ENCODE data around the gene CTCFL. TPM values are rescaled to one million over a fixed set of nuclear protein-coding genes. Genes with fewer than 3 reads are reported as not detected.
"Not testable (repeated sequence)": the region's sequence is repeated elsewhere in the genome, so short reads cannot be mapped to it uniquely, and the experiment has no call there.

The CTCFL gene
- total RNA-seq, 1 donor from 2014 or later, result not detected

GRCh38 chr20:57480444-57481160, 44.3 kb downstream of the CTCFL start:
- no peak for DNase-seq

DNA sequence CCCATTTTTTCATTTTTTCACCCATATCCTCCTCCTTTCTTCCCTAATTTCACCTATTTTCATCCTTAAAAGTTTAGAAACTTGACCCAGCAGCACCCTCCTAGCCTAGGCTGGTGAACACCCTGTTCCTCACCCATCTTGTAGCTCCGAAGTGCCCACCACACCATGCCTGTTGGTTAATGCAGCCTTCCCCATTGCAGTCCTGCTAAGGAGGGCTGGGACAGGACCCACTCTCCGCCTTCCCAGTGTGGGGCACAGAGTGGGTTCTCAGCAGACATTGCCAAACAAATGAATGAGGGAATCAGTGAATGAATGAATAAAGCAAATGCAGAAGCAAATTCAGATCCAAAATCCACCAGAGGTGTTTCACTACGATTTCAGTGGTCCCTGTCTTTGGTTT, 45.7 kb downstream of the CTCFL start:
- no peak for DNase-seq

GRCh38 chr20:57478176-57478575, 46.8 kb downstream of the CTCFL start:
- DNase-seq, result no peak

GRCh38 chr20:57476641-57477461, 48.1 kb downstream of the CTCFL start:
- DNase-seq, result no peak

DNA sequence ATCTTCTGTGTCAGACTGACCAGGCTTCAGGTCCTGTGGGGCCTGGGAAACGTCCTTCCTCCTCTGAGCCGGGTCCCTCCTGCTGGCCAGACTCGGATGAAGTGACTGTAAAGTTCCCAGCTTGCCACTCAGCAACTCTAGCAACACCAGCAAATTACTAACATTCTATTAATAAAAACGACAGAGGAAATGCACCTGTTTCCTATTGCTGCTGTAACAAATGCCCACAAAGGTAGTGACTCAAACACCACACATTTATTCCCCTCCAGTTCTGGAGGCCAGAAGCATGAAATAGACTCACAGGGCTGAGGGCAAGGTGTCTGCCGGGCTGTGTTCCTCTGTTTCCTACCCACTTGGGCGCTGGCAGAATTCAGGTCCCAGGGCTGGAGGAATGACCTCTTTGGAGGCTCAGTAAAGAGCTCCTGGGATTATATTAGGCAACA, 48.8 kb downstream of the CTCFL start:
- DNase-seq, result no peak

- no peak for DNase-seq
Observed at GRCh38 chr20:57475388-57476083, 49.4 kb downstream of the CTCFL start.

- no peak for DNase-seq
Observed at GRCh38 chr20:57474816-57475215, 50.1 kb downstream of the CTCFL start.

DNA sequence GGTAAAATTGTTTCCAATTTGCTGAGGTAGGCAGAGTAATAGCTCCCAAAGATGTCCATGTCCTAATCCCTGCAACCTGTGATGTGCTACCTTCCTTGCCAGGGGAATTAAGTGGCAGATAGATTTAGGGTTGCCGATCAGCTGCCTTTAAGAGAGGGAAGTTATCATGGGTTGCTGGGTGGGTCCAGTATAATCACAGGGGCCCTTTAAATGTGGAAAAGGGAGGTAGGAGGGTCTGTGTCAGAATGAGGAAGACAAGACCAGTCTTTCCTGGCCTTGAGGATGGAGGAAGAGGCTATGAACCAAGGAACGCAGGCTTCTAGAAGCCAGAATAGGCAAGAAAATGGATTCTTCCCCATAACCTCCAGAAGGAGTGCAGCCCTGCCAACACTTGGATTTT, 50.7 kb downstream of the CTCFL start:
- no peak for DNase-seq

DNA sequence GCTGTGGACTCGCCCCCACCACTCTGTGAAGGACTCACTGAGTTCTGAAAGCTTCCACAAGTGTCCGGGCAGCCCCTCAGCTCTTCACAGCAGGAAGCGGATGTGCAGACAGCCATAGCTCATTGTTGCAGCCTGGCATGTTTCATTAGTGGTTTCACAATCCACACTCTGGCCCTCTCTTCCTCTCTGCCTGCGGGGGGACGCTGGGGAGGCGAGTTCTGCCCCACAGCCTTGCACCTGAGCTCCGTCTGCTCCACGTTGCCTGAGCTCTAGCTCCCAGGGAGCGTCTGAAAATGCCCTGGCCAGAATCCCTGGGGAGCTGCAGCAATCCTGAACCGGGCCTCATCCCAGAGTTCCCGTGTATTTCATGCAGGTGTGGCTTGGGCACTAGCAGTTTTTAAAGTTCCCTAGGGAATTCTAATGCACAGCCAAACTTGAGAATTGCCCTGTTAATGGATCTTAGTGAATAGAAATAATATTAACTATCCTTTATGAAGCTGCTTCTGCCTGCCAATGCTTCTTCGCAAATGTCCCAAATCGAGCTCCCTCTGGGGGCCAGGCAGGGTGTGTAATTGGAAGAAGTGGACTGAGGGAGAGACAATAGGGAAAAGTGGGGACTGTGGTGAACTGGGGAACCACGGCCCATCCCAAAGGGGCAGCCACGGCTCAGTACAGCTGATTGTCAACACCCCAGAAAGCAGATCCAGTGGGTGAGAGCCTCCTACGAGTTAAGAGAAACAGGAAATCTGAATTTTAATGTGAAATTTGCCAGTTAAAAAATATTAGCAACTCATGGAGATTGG, 51.5 kb downstream of the CTCFL start:
- DNase-seq, result no peak

DNA sequence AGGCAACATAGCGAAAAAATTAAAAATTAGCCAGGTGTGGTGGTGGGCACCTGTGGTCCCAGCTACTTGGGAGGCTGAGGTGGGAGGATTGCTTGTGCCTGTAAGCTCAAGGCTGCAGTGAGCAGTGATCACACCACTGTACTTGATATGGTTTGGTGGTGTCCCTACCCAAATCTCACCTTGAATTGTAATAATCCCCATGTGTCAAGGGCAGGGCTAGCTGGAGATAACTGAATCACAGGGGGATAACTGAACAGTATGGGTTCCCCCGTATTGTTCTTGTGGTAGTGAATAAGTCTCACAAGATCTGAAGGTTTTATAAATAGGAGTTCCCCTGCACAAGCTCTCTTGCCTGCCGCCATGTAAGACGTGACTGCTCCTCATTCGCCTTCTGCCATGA, 52.5 kb downstream of the CTCFL start:
- not testable (repeated sequence) for DNase-seq

GRCh38 chr20:57471496-57472372, 53.2 kb downstream of the CTCFL start:
- DNase-seq, result no peak

DNA sequence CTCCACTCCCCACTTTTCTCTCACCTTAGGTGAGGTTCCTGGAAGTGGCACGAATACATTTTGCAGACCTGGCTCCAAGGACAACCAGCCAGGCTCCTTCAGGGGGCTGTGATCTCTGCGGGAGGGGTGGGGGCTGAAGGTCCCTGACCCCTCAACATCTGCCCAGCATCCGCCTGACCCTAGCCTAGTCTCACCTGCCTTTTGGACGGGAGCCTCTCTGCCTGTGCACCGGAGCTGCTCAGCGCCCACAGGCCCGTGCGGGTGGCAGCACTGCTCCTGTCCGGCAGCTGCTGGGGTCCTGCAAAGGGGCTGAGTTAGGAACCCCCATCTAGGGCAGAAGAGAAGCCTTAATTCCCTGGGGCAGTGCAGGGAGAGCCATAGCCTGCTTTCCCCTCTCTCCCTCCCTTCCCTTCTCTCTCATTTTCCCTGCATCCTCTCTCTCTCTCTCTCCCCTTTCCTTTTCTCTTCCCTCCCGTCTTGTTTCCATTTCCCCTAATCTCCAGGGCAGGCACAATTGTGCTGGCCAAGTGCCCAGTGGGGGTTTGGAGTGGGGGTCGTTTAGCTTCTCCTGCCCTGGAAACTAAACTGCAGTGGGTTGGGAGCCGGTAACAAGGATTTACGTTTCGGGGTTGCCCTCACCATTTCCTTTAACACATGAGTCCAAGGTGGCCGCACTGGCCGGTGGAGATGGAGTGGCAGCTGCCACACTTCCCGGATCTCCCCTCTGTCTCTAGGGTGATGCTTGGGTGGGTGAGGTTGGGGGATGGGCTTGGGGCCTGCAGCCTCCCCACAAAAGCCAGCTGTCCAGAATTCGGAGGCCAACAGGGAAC, 54.1 kb downstream of the CTCFL start:
- no peak for DNase-seq

- DNase-seq, result no peak
Observed at GRCh38 chr20:57470212-57470522, 54.8 kb downstream of the CTCFL start.

GRCh38 chr20:57469418-57470211, 55.3 kb downstream of the CTCFL start:
- DNase-seq, result peak; percentile 54

GRCh38 chr20:57468523-57469417, 56.2 kb downstream of the CTCFL start:
- no peak for DNase-seq

DNA sequence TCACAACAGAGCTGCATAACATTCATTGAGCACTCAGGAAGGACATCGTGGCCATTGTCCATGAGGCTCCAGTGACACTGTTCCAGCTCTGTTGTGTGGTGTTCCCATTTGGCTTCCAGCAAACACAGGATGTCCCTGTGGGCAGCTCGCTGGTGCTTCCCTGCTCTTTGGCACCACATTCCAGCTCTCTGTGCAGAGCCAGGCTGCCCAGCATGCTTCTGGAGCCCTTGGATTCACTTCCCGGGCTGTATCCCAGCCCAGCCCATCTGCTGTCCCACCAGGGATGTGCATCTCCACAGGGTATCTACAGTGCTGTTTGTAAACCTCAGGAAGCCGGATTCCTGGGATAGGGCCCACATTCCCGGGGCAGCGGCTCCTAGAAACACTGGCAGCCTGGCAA, 57.2 kb downstream of the CTCFL start:
- no peak for DNase-seq

DNA sequence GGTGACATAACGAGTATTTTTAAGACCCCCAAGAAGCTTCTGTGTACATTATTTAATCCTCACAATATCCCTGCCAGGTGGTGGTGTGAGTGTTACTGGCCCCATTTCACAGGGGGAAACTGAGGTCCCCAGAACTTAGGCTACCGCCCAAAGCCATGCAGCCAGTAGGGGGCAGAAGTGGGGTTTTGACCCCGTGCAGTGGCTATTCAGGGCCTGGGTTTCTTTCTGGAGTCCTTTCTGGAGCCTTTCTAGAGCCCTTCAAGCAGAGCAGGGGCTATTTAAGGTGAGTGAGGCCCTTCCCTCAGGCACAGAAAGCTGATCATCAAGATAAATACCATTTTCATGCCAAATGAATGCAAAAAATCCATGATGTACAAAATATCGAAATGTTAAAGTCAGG, 59.0 kb downstream of the CTCFL start:
- DNase-seq, result no peak

- DNase-seq, result no peak
Observed at GRCh38 chr20:57465486-57465885, 59.5 kb downstream of the CTCFL start.
